Testis (tissue), 3 donors: Measurements from ENCODE around the gene DHRS2. TPM values are rescaled to one million over a fixed set of nuclear protein-coding genes. Genes with fewer than 3 reads are reported as not detected.

Source experiments
- DNase-seq: peaks from one replicate; pipeline ENCODE4 v3.0.0-alpha.2; 2019
- H3K27ac ChIP-seq, 2 donors: fragments of 200-600 bp; sonication (generic); one replicate each; pipeline ENCODE4 v1.5.1; 2019
- H3K27me3 ChIP-seq: fragments of 200-600 bp; sonication (generic); one replicate; pipeline ENCODE4 v1.5.1; 2019
- H3K36me3 ChIP-seq: fragments of 200-600 bp; sonication (generic); one replicate; pipeline ENCODE4 v1.5.1; 2017; ENCODE audit warnings: low read depth; ENCODE audit errors: missing control alignments
- H3K4me1 ChIP-seq: fragments of 200-600 bp; sonication (generic); one replicate; pipeline ENCODE4 v1.5.1; 2019
- H3K4me3 ChIP-seq, 2 donors: fragments of 200-600 bp; sonication (generic); one replicate each; pipeline ENCODE4 v1.5.1; 2017 to 2019
- H3K9me3 ChIP-seq: fragments of 200-600 bp; sonication (generic); one replicate; pipeline ENCODE4 v1.5.1; 2017
- CTCF ChIP-seq, 3 experiments: fragments of 450-650 bp in 2 of 3; fragments of 200-600 bp in 1 of 3; sonication (generic) in 1 of 3; IDR thresholded peaks; one replicate each; pipeline ENCODE4 v1.5.1; 2016 to 2019; ENCODE audit warnings: antibody characterized with exemption in 3 of 3, mild to moderate bottlenecking in 2 of 3, moderate library complexity in 1 of 3
- POLR2A ChIP-seq: fragments of 450-650 bp; IDR thresholded peaks from one replicate; pipeline ENCODE4 v1.6.1; 2017; ENCODE audit warnings: antibody characterized with exemption, mild to moderate bottlenecking, moderate library complexity
- WGBS, 2 donors: methylation state at CpG; one replicate each; pipeline ENCODE4 v1.1.5; 2018; 5-methylcytosine and 5-hydroxymethylcytosine counted together
- intact Hi-C: fragments of 100-400 bp; cut with DNase I; formaldehyde crosslinking; loops from one replicate; pipeline ENCODE4 v1.15.1; 2023; ENCODE audit warnings: low total_unique reads
- polyA plus RNA-seq: library from polyadenylated mRNA; stranded (reverse); fragments of 350-450 nt; fragmentation: Illumina TruSeq; extraction: RNeasy Lipid Tissue Mini Kit (QIAGEN cat#74804); gene quantifications from one replicate; pipeline ENCODE4 v1.2.3, GENCODE V29; 2014; ENCODE audit warnings: low read depth, low replicate concordance; ENCODE audit not compliant: insufficient read depth
- total RNA-seq, 2 donors: library from RNA; depleted of rRNA; stranded (reverse); fragments of >200 nt; gene quantifications; one replicate each; pipeline ENCODE4 v1.2.3, GENCODE V29; 2016

Gene DHRS2
- total and polyA plus RNA-seq, 3 donors from 2014 or later, result 3.3 to 6.1 (median 4.1) TPM

- Histone ChIP-seq H3K9me3 (no peaks in the 10 kb centered on the region), H3K27me3 (no peaks in the 10 kb centered on the region), H3K36me3 (no peaks in the 10 kb centered on the region), H3K4me1 (no peaks in the 10 kb centered on the region), H3K4me3 (no peak overlapping the region), H3K27ac (no peak overlapping the region)
- intact Hi-C loops, result no loop called here
- 85 to 90% methylated on average over 4 of the region's 4 CpGs for WGBS, 2 donors
- TF ChIP-seq POLR2A (no peak), CTCF (IDR thresholded peaks at IDR 0.05) (no peak)
- DNase-seq, result no peak
Observed at GRCh38 chr14:23622990-23623389, 13.2 kb upstream of the DHRS2 start.

DNA sequence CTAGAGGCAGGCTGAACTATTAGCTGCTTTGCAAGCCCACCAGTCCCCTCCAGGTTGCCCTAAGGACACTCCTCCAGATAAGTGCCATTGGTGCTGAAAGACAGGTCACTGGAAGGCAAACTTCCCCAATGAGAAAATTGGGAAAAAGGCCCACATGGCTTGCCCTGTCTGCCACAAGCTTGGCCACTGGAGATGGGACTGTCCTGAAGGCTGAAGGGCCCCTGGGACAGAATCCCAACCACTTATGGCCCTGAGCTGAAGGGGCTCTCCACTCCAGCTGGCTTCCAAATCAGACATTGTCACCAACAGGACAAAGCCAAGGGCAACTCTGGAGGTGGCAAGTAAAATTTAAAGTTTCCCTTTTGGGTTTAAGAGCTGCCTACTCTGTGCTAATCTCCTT lies 12.2 kb upstream of the DHRS2 start:
- Histone ChIP-seq H3K27ac (no peak overlapping the region), H3K36me3 (no peaks in the 10 kb centered on the region), H3K27me3 (no peaks in the 10 kb centered on the region), H3K4me1 (no peaks in the 10 kb centered on the region), H3K4me3 (no peak overlapping the region), H3K9me3 (no peaks in the 10 kb centered on the region)
- no peak for DNase-seq
- TF ChIP-seq CTCF (IDR thresholded peaks at IDR 0.05), result no peak
- TF ChIP-seq POLR2A, result no peak
- intact Hi-C loops, result no loop called here

DNA sequence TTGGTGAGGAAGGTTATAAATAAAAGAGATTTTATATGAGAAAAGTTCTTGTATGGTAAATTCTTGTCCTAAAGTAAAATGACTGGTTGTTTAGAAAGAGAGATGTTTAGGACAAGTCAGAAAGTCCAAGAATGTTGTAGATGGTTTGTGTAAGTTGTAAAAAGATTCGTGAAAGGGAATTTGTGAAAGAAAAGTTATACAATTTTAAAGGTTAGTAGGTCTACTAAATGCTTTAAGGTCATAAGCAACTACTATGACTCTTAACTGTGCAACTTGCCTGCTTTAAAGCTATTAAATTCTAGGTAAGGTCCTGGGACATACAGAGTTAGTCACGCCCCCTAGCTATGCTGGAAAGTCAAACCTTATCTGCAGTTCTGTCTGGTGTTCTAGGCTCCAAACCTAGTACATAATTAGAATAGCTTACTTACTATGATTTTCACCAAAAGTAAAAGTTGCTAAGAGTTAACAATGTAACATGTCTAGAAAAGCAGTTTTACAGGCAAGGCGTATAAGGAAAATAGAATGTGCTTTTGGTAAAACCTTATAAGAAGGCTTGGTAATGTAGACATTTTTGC lies 11.2 kb upstream of the DHRS2 start:
- no peak overlapping the region for H3K27ac ChIP-seq
- intact Hi-C loops, result no loop called here
- H3K4me1 ChIP-seq, result no peaks in the 10 kb centered on the region
- H3K27me3 ChIP-seq, result no peaks in the 10 kb centered on the region
- H3K9me3 ChIP-seq, result no peaks in the 10 kb centered on the region
- 91 to 92% methylated on average over 3 of the region's 3 CpGs for WGBS, 2 donors
- TF ChIP-seq CTCF (IDR thresholded peaks at IDR 0.05) (no peak), POLR2A (no peak)
- no peak for DNase-seq
- no peak overlapping the region for H3K4me3 ChIP-seq
- H3K36me3 ChIP-seq, result no peaks in the 10 kb centered on the region

GRCh38 chr14:23626946-23627345 lies 9.2 kb upstream of the DHRS2 start:
- Histone ChIP-seq H3K27me3 (no peaks in the 10 kb centered on the region), H3K4me1 (peaks cover 6% of the 10 kb centered on the region)
- intact Hi-C loops, result no loop called here

More at GRCh38 chr14:23626946-23627345, 9.2 kb upstream of the DHRS2 start:
- no peak for DNase-seq
- Histone ChIP-seq H3K27ac (no peak overlapping the region), H3K4me3 (no peak overlapping the region), H3K9me3 (no peaks in the 10 kb centered on the region), H3K36me3 (no peaks in the 10 kb centered on the region)
- TF ChIP-seq POLR2A, result no peak
- TF ChIP-seq CTCF (IDR thresholded peaks at IDR 0.05), result no peak
